NB4 (cell line): ENCODE data around the gene ZBTB5.

Experiments used
- CTCF ChIP-seq: IDR thresholded peaks from one replicate; pipeline ENCODE4 v1.5.1; 2012; ENCODE audit warnings: low read depth, low read length
- MAX ChIP-seq: IDR thresholded peaks from 2 replicates; pipeline ENCODE4 v1.6.1; 2011; ENCODE audit warnings: low read depth, low read length
- POLR2A ChIP-seq: IDR thresholded peaks from 2 replicates; pipeline ENCODE4 v1.6.1; 2011; ENCODE audit warnings: mild to moderate bottlenecking; ENCODE audit not compliant: insufficient read length; ENCODE audit errors: extremely low read depth

GRCh38 chr9:37407468-37407867 lies 57.8 kb downstream of the ZBTB5 start:
- TF ChIP-seq MAX: no peak
- TF ChIP-seq CTCF: no peak
- TF ChIP-seq POLR2A: no peak
